Tibial artery (tissue), 4 donors: Measurements from ENCODE around the gene MINDY4.

Source experiments
- DNase-seq, 2 donors: peaks; one replicate each; pipeline ENCODE4 v3.0.0-alpha.2; 2019
- H3K27ac ChIP-seq, 2 donors: fragments of 200-600 bp; sonication (generic) in 1 of 2; 1 replicate in 1 of 2; 2 replicates in 1 of 2; pipeline ENCODE4 v1.5.1; 2018 to 2019; ENCODE audit warnings: mild to moderate bottlenecking in 1 of 2
- H3K27me3 ChIP-seq, 2 donors: fragments of 200-600 bp; sonication (generic) in 1 of 2; one replicate each; pipeline versions ENCODE4 v1.5.1 to v1.6.0; 2016 to 2019
- H3K36me3 ChIP-seq, 3 donors: fragments of 200-600 bp; sonication (generic) in 2 of 3; one replicate each; pipeline ENCODE4 v1.5.1; 2016 to 2019; ENCODE audit warnings: mild to moderate bottlenecking in 2 of 3
- H3K4me1 ChIP-seq, 4 donors: fragments of 200-600 bp; sonication (generic) in 2 of 4; 1 replicate in 3 of 4; 2 replicates in 1 of 4; pipeline ENCODE4 v1.5.1; 2016 to 2019
- H3K4me3 ChIP-seq, 2 donors: fragments of 200-600 bp; sonication (generic) in 1 of 2; 1 replicate in 1 of 2; 2 replicates in 1 of 2; pipeline ENCODE4 v1.5.1; 2018 to 2019; ENCODE audit warnings: mild to moderate bottlenecking in 2 of 2
- H3K9me3 ChIP-seq, 3 donors: fragments of 200-600 bp; sonication (generic) in 1 of 3; one replicate each; pipeline ENCODE4 v1.5.1; 2016 to 2019
- intact Hi-C: fragments of 100-400 bp; cut with DNase I; formaldehyde crosslinking; loops from one replicate; pipeline ENCODE4 v1.15.0; 2023; ENCODE audit warnings: low total_unique reads
- TF ChIP-seq, protein P1 (sequence below), 2 experiments: fragments of 200-600 bp in 1 of 2; fragments of 450-650 bp in 1 of 2; IDR thresholded peaks; one replicate each; pipeline ENCODE4 v1.5.1; 2017 to 2019; ENCODE audit warnings: antibody characterized with exemption in 2 of 2, mild to moderate bottlenecking in 1 of 2, moderate library complexity in 1 of 2

MINDY4 gene

DNA sequence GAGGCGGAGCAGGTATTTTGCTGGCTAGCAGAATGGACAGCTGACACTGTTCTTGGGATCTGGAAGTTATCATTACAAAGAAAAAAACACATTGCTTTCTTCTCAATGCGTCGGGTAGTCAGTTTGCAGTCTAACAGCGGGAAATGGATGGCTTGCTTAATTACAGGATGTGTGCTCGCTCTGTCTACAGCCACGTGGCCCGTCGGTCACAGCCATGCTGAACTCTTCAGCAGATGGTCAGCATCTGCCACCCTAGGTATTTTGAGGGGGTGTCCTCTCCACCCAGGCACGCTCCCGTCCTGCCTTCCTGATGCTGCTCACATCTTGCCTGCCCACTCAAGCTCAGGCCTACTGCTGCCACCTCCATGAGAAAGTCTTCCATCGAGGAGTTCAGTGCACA, 39.6 kb upstream of the MINDY4 start:
- no peak overlapping the region for H3K4me3 ChIP-seq
- no peak overlapping the region for H3K27ac ChIP-seq
- DNase-seq: no peak
- no peaks in the 10 kb centered on the region for H3K4me1 ChIP-seq
- peaks cover 0 to 19% of the 10 kb centered on the region in 2 donors for H3K27me3 ChIP-seq
- TF ChIP-seq, protein P1, sequence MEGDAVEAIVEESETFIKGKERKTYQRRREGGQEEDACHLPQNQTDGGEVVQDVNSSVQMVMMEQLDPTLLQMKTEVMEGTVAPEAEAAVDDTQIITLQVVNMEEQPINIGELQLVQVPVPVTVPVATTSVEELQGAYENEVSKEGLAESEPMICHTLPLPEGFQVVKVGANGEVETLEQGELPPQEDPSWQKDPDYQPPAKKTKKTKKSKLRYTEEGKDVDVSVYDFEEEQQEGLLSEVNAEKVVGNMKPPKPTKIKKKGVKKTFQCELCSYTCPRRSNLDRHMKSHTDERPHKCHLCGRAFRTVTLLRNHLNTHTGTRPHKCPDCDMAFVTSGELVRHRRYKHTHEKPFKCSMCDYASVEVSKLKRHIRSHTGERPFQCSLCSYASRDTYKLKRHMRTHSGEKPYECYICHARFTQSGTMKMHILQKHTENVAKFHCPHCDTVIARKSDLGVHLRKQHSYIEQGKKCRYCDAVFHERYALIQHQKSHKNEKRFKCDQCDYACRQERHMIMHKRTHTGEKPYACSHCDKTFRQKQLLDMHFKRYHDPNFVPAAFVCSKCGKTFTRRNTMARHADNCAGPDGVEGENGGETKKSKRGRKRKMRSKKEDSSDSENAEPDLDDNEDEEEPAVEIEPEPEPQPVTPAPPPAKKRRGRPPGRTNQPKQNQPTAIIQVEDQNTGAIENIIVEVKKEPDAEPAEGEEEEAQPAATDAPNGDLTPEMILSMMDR (IDR thresholded peaks at IDR 0.05): no peak
- H3K36me3 ChIP-seq: no peaks in the 10 kb centered on the region
- intact Hi-C loops: loop anchor here (10.0 kb wide), 1 partner anchor 383 kb away; no protein-coding TSS in a partner anchor
- no peaks in the 10 kb centered on the region for H3K9me3 ChIP-seq

DNA sequence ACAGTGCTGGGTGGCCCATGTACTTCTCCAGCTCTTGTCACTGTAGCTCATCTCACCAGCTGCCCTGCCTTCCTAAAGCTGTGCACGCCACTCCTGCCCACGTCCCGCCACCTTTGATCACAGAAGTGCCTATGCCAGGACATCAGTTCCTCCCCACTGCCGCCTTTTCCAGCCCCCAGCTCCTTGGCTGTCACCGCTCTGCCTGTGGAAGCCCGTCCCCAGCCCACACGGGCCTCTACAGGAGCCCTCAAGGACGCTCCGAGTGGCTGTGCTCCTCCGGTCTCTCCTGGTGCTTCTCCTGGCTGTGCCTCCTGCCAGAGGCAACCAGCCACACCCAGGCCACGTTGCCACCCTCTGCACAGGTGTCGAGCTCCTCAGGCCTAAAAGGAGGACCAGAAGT, 38.6 kb upstream of the MINDY4 start:
- TF ChIP-seq, protein P1 (IDR thresholded peaks at IDR 0.05): no peak

DNA sequence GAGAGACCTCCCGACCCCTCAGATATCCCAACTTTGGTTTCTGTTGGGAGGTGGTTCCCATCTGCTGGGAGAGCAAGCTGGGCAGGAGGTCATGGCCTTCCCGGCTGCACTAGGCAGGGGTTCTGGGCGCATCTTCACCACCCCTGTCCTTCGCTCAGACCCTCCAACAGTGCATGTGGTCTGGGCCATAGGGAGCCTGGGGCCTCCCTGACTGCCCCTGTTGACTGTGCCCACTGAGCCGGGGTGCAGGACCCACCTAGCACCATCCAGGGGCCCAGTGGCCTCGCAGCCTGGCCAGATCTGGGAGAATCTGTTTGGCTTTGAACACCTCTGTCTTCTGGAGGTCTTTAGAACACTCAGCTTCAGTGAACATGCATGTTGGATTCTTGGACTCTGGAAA, 38.0 kb upstream of the MINDY4 start:
- Histone ChIP-seq H3K27ac (no peak overlapping the region), H3K4me1 (no peaks in the 10 kb centered on the region), H3K27me3 (peaks cover 0 to 17% of the 10 kb centered on the region in 2 donors), H3K36me3 (no peaks in the 10 kb centered on the region), H3K9me3 (no peaks in the 10 kb centered on the region), H3K4me3 (no peak overlapping the region)
- TF ChIP-seq, protein P1 (IDR thresholded peaks at IDR 0.05): no peak
- no peak for DNase-seq
- intact Hi-C loops: loop anchor here (10.0 kb wide), 1 partner anchor 382 kb away; no protein-coding TSS in a partner anchor

More for the DNA sequence above, 38.6 kb upstream of the MINDY4 start:
- Histone ChIP-seq H3K9me3 (no peaks in the 10 kb centered on the region), H3K27ac (no peak overlapping the region), H3K4me3 (no peak overlapping the region), H3K27me3 (peaks cover 0 to 19% of the 10 kb centered on the region in 2 donors), H3K36me3 (no peaks in the 10 kb centered on the region), H3K4me1 (no peaks in the 10 kb centered on the region)
- DNase-seq: no peak
- intact Hi-C loops: loop anchor here (10.0 kb wide), 1 partner anchor 382 kb away; no protein-coding TSS in a partner anchor

DNA sequence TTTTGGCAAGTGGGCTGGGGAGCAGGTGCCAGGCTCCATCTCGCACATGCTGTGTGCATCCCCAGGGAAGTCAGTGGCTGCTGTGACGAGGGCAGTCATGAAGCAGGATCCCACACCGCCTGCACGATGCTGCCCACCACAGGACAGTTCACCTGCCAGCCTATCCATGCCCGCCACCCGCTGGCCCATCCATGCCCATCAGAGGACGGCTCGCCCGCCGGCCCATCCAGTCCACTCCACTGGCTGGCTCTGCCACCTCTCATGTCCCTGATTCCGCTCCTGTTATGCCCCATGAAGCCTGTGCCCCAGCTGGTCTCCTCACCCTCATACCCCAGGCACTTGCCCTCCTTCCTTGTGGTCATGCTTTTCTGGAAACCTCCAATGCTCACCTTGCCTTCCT, 37.5 kb upstream of the MINDY4 start:
- intact Hi-C loops: loop anchor here (10.0 kb wide), 1 partner anchor 381 kb away; no protein-coding TSS in a partner anchor
- H3K4me1 ChIP-seq: no peaks in the 10 kb centered on the region

DNA sequence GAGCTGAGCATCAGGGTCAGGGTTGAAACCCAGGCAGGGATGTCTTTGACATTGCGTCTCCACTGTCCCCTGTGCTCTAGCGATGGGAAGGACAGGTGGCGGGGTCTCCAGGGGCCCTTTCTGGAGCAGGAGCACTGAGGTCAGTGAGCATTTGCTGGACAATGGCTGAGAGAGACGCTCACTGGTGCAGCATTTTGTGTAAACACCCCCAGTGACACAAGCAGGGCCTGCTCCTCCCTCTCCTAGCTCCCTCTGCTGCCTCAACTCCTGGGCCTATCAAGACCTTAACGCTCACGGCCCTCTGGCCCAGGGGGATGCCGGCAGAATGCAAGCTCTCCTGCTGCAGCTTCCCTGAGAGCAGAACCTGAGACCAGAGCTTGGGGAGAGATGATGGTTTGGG, 36.7 kb upstream of the MINDY4 start:
- TF ChIP-seq, protein P1 (IDR thresholded peaks at IDR 0.05): no peak
- Histone ChIP-seq H3K4me3 (no peak overlapping the region), H3K27ac (no peak overlapping the region), H3K36me3 (no peaks in the 10 kb centered on the region), H3K27me3 (peaks cover 0 to 17% of the 10 kb centered on the region in 2 donors), H3K9me3 (no peaks in the 10 kb centered on the region), H3K4me1 (no peaks in the 10 kb centered on the region)
- intact Hi-C loops: loop anchor here (10.0 kb wide), 1 partner anchor 380 kb away; no protein-coding TSS in a partner anchor
- DNase-seq: no peak

More for the DNA sequence above, 37.5 kb upstream of the MINDY4 start:
- no peaks in the 10 kb centered on the region for H3K36me3 ChIP-seq
- peaks cover 0 to 17% of the 10 kb centered on the region in 2 donors for H3K27me3 ChIP-seq
- no peak overlapping the region for H3K4me3 ChIP-seq
- DNase-seq: no peak
- TF ChIP-seq, protein P1 (IDR thresholded peaks at IDR 0.05): no peak
- H3K27ac ChIP-seq: no peak overlapping the region
- no peaks in the 10 kb centered on the region for H3K9me3 ChIP-seq
